OCI-LY3 (cell line): ENCODE data around the gene PVALB.

Source experiments
- H2AFZ ChIP-seq: fragments of 200-600, 300-600 bp; shearing (Covaris generic); 2 replicates; pipeline ENCODE4 v1.6.0; 2014; ENCODE audit warnings: antibody characterized with exemption, low read depth, low read length
- H3K27ac ChIP-seq: fragments of 200-600, 300-600 bp; sonication (generic); 2 replicates; pipeline ENCODE4 v1.5.1; 2014; ENCODE audit warnings: mild to moderate bottlenecking, low read length, moderate library complexity, mixed read lengths
- H3K27me3 ChIP-seq: fragments of 200-600, 300-600 bp; sonication (generic); 2 replicates; pipeline ENCODE4 v1.6.1; 2014; ENCODE audit warnings: low read depth, low read length, mixed read lengths
- H3K36me3 ChIP-seq: fragments of 200-600, 300-600 bp; sonication (generic); replicated peaks from 2 replicates; pipeline ENCODE3; 2014; ENCODE audit warnings: low read depth, low read length, mixed read lengths
- H3K4me1 ChIP-seq: fragments of 300-600, 200-600 bp; sonication (generic); 2 replicates; pipeline ENCODE4 v1.6.1; 2014; ENCODE audit warnings: low read length, mixed read lengths
- H3K4me2 ChIP-seq: fragments of 200-600, 300-600 bp; sonication (generic); 2 replicates; pipeline ENCODE4 v1.6.1; 2014; ENCODE audit warnings: low read length, mixed read lengths
- H3K4me3 ChIP-seq: fragments of 300-600, 200-600 bp; sonication (generic); 2 replicates; pipeline ENCODE4 v1.5.1; 2014; ENCODE audit warnings: antibody characterized with exemption, mild to moderate bottlenecking, low read length, moderate library complexity
- H3K79me2 ChIP-seq: fragments of 300-600, 200-600 bp; shearing (Covaris generic); 2 replicates; pipeline ENCODE4 v1.6.1; 2014; ENCODE audit warnings: mild to moderate bottlenecking, low read length, mixed read lengths
- H3K9ac ChIP-seq: fragments of 300-600, 200-600 bp; shearing (Covaris generic); 2 replicates; pipeline ENCODE4 v1.6.0; 2014; ENCODE audit warnings: mild to moderate bottlenecking, low read length, moderate library complexity
- H3K9me3 ChIP-seq: fragments of 200-600, 300-600 bp; shearing (Covaris generic); 2 replicates; pipeline ENCODE4 v1.6.1; 2014; ENCODE audit warnings: low read length, mixed read lengths; ENCODE audit not compliant: insufficient read depth
- H4K20me1 ChIP-seq: fragments of 200-600, 300-600 bp; sonication (generic); 2 replicates; pipeline ENCODE4 v1.6.1; 2016; ENCODE audit warnings: low read length, mixed read lengths; ENCODE audit not compliant: insufficient read depth
- CTCF ChIP-seq: fragments of 200-600, 300-600 bp; sonication (generic); IDR thresholded peaks from 2 replicates; pipeline ENCODE4 v1.5.1; 2014; ENCODE audit warnings: antibody characterized with exemption, low read length, low read depth
- EZH2phosphoT487 ChIP-seq: fragments of 200-600 bp; shearing (Covaris generic); IDR thresholded peaks from 2 replicates; pipeline ENCODE4 v1.6.1; 2018; ENCODE audit warnings: antibody characterized with exemption, mixed run types, low read depth

The PVALB gene

GRCh38 chr22:36826262-36826661, 9.4 kb upstream of the PVALB start:
- Histone ChIP-seq H3K9ac (no peak overlapping the region), H3K27me3 (peaks cover 11% of the 10 kb centered on the region; the same call in 1 of the 2 replicates), H4K20me1 (no peaks in the 10 kb centered on the region), H3K4me3 (no peak overlapping the region), H3K79me2 (no peaks in the 10 kb centered on the region), H3K36me3 (no peaks in the 10 kb centered on the region), H3K4me2 (no peak overlapping the region), H3K4me1 (no peaks in the 10 kb centered on the region), H3K27ac (no peak overlapping the region), H3K9me3 (no peaks in the 10 kb centered on the region), H2AFZ (no peak overlapping the region)
- TF ChIP-seq EZH2phosphoT487 (no peak), CTCF (no peak)

GRCh38 chr22:36824655-36825054, 7.8 kb upstream of the PVALB start:
- Histone ChIP-seq H2AFZ (no peak overlapping the region), H3K79me2 (no peaks in the 10 kb centered on the region), H3K9me3 (no peaks in the 10 kb centered on the region), H3K27me3 (peaks cover 11% of the 10 kb centered on the region), H3K36me3 (no peaks in the 10 kb centered on the region), H4K20me1 (no peaks in the 10 kb centered on the region), H3K27ac (no peak overlapping the region), H3K9ac (no peak overlapping the region), H3K4me1 (no peaks in the 10 kb centered on the region), H3K4me2 (no peak overlapping the region), H3K4me3 (no peak overlapping the region)
- TF ChIP-seq EZH2phosphoT487 = no peak
- no peak for TF ChIP-seq CTCF

GRCh38 chr22:36823186-36823839, 6.5 kb upstream of the PVALB start:
- Histone ChIP-seq H3K79me2 (no peaks in the 10 kb centered on the region), H3K4me1 (no peaks in the 10 kb centered on the region), H3K9ac (no peak overlapping the region), H3K36me3 (no peaks in the 10 kb centered on the region), H2AFZ (no peak overlapping the region), H3K27me3 (peaks cover 17% of the 10 kb centered on the region), H3K4me3 (no peak overlapping the region), H3K9me3 (no peaks in the 10 kb centered on the region), H3K27ac (no peak overlapping the region), H4K20me1 (no peaks in the 10 kb centered on the region), H3K4me2 (no peak overlapping the region)
- TF ChIP-seq EZH2phosphoT487 (no peak), CTCF (no peak)

- no peaks in the 10 kb centered on the region for H3K9me3 ChIP-seq
- no peak overlapping the region for H2AFZ ChIP-seq
- H3K79me2 ChIP-seq = no peaks in the 10 kb centered on the region
- no peak for TF ChIP-seq EZH2phosphoT487
- no peak for TF ChIP-seq CTCF
- H3K27ac ChIP-seq = no peak overlapping the region
- H3K9ac ChIP-seq = no peak overlapping the region
- H3K4me2 ChIP-seq = no peak overlapping the region
- no peaks in the 10 kb centered on the region for H3K4me1 ChIP-seq
- no peaks in the 10 kb centered on the region for H3K36me3 ChIP-seq
- H3K27me3 ChIP-seq = peaks cover 23% of the 10 kb centered on the region
- H3K4me3 ChIP-seq = no peak overlapping the region
- no peaks in the 10 kb centered on the region for H4K20me1 ChIP-seq
Observed at GRCh38 chr22:36822581-36822980, 5.7 kb upstream of the PVALB start.
